DOHH2 (cell line): ENCODE measurements around the gene CCDC88C.

Experiments used
- EZH2phosphoT487 ChIP-seq: fragments of 200-600 bp; sonication (generic); IDR thresholded peaks from 2 replicates; pipeline ENCODE4 v1.6.1; 2017; ENCODE audit warnings: borderline replicate concordance, mild to moderate bottlenecking, antibody characterized with exemption, low read length, moderate library complexity, mixed read lengths
- TF ChIP-seq, protein P1 (sequence below): fragments of 200-600 bp; sonication (generic); IDR thresholded peaks from one replicate; pipeline ENCODE4 v1.5.1; 2014; ENCODE audit warnings: antibody characterized with exemption, mild to moderate bottlenecking, low read depth, low read length; ENCODE audit not compliant: poor library complexity, severe bottlenecking

DNA sequence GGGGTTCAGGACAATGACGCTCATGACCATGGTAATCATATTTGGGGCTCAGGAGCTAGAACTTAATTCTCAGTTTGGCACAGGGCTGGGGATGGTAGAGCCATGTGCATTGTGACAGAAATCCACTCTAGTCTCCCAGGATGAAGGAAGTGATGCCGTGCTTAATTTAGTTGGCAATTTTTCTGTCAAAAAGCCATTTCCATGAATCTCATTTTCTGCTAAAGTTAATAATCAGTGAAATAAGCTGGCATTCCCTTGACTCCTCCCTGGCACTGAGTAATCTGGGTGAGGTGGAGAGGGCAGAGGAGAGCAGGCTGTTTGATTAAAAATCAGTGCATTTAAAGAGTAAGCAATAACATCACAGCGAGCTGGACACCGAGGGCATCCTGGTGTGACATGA is 128.2 kb downstream of the CCDC88C start:
- TF ChIP-seq, protein P1, sequence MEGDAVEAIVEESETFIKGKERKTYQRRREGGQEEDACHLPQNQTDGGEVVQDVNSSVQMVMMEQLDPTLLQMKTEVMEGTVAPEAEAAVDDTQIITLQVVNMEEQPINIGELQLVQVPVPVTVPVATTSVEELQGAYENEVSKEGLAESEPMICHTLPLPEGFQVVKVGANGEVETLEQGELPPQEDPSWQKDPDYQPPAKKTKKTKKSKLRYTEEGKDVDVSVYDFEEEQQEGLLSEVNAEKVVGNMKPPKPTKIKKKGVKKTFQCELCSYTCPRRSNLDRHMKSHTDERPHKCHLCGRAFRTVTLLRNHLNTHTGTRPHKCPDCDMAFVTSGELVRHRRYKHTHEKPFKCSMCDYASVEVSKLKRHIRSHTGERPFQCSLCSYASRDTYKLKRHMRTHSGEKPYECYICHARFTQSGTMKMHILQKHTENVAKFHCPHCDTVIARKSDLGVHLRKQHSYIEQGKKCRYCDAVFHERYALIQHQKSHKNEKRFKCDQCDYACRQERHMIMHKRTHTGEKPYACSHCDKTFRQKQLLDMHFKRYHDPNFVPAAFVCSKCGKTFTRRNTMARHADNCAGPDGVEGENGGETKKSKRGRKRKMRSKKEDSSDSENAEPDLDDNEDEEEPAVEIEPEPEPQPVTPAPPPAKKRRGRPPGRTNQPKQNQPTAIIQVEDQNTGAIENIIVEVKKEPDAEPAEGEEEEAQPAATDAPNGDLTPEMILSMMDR: no peak
- no peak for TF ChIP-seq EZH2phosphoT487
